ENCODE results near the gene RABGAP1L.

DNA sequence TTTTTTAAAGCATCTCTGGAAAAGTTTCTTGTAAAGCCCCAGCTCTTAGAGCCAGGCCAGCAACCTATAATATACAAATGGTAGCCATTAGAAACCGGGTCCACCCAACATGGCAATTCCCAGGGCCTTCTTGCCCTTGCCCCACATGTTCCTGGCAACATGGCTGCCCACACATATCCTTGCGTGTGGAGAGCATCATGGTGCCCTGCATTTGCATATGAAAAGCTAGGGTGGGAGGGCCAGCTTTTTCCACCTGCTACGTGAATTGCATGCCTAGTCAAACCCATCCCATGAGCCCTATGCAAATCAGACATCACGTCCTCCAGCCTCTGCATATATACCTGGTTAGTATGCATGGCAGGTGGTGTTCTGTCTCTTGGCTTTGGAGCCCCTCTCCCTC is 88.2 kb downstream of the RABGAP1L start:
- TF ChIP-seq, protein P1, sequence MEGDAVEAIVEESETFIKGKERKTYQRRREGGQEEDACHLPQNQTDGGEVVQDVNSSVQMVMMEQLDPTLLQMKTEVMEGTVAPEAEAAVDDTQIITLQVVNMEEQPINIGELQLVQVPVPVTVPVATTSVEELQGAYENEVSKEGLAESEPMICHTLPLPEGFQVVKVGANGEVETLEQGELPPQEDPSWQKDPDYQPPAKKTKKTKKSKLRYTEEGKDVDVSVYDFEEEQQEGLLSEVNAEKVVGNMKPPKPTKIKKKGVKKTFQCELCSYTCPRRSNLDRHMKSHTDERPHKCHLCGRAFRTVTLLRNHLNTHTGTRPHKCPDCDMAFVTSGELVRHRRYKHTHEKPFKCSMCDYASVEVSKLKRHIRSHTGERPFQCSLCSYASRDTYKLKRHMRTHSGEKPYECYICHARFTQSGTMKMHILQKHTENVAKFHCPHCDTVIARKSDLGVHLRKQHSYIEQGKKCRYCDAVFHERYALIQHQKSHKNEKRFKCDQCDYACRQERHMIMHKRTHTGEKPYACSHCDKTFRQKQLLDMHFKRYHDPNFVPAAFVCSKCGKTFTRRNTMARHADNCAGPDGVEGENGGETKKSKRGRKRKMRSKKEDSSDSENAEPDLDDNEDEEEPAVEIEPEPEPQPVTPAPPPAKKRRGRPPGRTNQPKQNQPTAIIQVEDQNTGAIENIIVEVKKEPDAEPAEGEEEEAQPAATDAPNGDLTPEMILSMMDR (IDR thresholded peaks at IDR 0.05 in 8 of 11, conservative IDR thresholded peaks at IDR 0.05 in 3 of 11) = no peak
- TF ChIP-seq POLR2A (IDR thresholded peaks at IDR 0.05) = no peak
- TF ChIP-seq POLR2AphosphoS5 (IDR thresholded peaks at IDR 0.05) = no peak

Data from spleen (tissue), 7 donors.